Prostate gland (tissue), 2 donors: ENCODE measurements around the gene HDAC4. TPM values are rescaled to one million over a fixed set of nuclear protein-coding genes. Genes with fewer than 3 reads are reported as not detected.

Experiments
- DNase-seq: peaks from one replicate; pipeline ENCODE4 v3.0.0-alpha.2; 2019; ENCODE audit warnings: low spot score
- H3K27ac ChIP-seq, 2 donors: fragments of 200-600 bp; sonication (generic); 2 replicates each; pipeline ENCODE4 v1.5.1; 2017 to 2019
- H3K27me3 ChIP-seq: fragments of 200-600 bp; sonication (generic); replicated peaks from 2 replicates; pipeline ENCODE4 v1.5.1; 2019; ENCODE audit not compliant: insufficient read depth
- H3K36me3 ChIP-seq, 2 donors: fragments of 200-600 bp; sonication (generic); 1 replicate in 1 of 2; 2 replicates in 1 of 2; pipeline versions ENCODE4 v1.5.1 to v1.8.1; 2017 to 2019
- H3K4me1 ChIP-seq: fragments of 200-600 bp; sonication (generic); replicated peaks from 2 replicates; pipeline ENCODE4 v1.5.1; 2019
- H3K4me3 ChIP-seq, 2 donors: fragments of 200-600 bp; sonication (generic); 2 replicates each; pipeline ENCODE4 v1.5.1; 2017 to 2019
- H3K9me3 ChIP-seq: fragments of 200-600 bp; sonication (generic); 2 replicates; pipeline ENCODE4 v1.5.1; 2017
- POLR2A ChIP-seq: fragments of 450-650 bp; IDR thresholded peaks from one replicate; pipeline ENCODE4 v1.6.1; 2016; ENCODE audit warnings: antibody characterized with exemption, mild to moderate bottlenecking
- POLR2AphosphoS5 ChIP-seq: sonication (generic); formaldehyde crosslinking; IDR thresholded peaks from one replicate; pipeline ENCODE4 v1.6.1; 2017; ENCODE audit warnings: antibody characterized with exemption
- WGBS: methylation state at CpG from one replicate; pipeline ENCODE4 v1.1.5; 2018; 5-methylcytosine and 5-hydroxymethylcytosine counted together
- intact Hi-C: fragments of 100-400 bp; cut with DNase I; formaldehyde crosslinking; loops from one replicate; pipeline ENCODE4 v1.14.2; 2022
- total RNA-seq, 2 donors: library from RNA; depleted of rRNA; stranded (reverse); fragments of >200 nt; gene quantifications; one replicate each; pipeline ENCODE4 v1.1.0, GENCODE V29; 2016
- TF ChIP-seq, protein P1 (sequence below), 4 experiments: fragments of 200-600 bp in 2 of 4; fragments of 450-650 bp in 2 of 4; sonication (generic) in 2 of 4; IDR thresholded peaks; 1 replicate in 3 of 4; 2 replicates in 1 of 4; pipeline ENCODE4 v1.5.1; 2016 to 2019; ENCODE audit warnings: antibody characterized with exemption in 4 of 4, mild to moderate bottlenecking in 2 of 4, moderate library complexity in 2 of 4

HDAC4 gene
- total RNA-seq, 2 donors from 2014 or later = 41.8 to 44.2 TPM

- Histone ChIP-seq H3K27me3 (no peaks in the 10 kb centered on the region), H3K9me3 (no peaks in the 10 kb centered on the region), H3K4me3 (no peak overlapping the region), H3K27ac (no peak overlapping the region), H3K4me1 (peaks cover 5% of the 10 kb centered on the region), H3K36me3 (no peaks in the 10 kb centered on the region)
- 91% methylated on average over 25 of the region's 25 CpGs for WGBS
- TF ChIP-seq POLR2AphosphoS5 (no peak), POLR2A (no peak)
- TF ChIP-seq, protein P1, sequence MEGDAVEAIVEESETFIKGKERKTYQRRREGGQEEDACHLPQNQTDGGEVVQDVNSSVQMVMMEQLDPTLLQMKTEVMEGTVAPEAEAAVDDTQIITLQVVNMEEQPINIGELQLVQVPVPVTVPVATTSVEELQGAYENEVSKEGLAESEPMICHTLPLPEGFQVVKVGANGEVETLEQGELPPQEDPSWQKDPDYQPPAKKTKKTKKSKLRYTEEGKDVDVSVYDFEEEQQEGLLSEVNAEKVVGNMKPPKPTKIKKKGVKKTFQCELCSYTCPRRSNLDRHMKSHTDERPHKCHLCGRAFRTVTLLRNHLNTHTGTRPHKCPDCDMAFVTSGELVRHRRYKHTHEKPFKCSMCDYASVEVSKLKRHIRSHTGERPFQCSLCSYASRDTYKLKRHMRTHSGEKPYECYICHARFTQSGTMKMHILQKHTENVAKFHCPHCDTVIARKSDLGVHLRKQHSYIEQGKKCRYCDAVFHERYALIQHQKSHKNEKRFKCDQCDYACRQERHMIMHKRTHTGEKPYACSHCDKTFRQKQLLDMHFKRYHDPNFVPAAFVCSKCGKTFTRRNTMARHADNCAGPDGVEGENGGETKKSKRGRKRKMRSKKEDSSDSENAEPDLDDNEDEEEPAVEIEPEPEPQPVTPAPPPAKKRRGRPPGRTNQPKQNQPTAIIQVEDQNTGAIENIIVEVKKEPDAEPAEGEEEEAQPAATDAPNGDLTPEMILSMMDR (IDR thresholded peaks at IDR 0.05) = no peak
- intact Hi-C loops = no loop called here
- no peak for DNase-seq
Measured at GRCh38 chr2:239116456-239117246, 284.2 kb downstream of the HDAC4 start.

DNA sequence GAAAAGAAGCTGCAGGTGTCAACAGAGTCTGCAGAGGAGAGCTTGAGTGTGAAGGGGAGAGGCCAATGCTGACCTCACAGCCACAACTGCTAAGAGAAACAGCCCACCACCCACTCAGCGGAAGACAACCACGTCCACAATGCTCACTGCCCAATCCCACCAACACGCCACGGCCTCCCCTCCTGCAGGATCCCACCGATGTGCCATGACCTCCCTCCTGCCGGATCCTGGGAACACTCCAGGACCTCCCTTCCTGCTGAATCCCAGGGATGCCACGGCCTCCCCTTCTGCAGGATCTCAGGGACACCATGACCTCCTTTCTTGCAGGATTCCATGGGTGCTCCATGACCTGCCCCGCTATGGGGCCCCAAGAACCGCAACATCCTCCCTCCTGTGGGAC is 285.2 kb downstream of the HDAC4 start:
- 92% methylated on average over 9 of the region's 9 CpGs for WGBS
- intact Hi-C loops = no loop called here
- Histone ChIP-seq H3K4me3 (no peak overlapping the region), H3K27ac (no peak overlapping the region), H3K36me3 (no peaks in the 10 kb centered on the region), H3K27me3 (no peaks in the 10 kb centered on the region), H3K4me1 (peaks cover 5% of the 10 kb centered on the region), H3K9me3 (no peaks in the 10 kb centered on the region)
- no peak for DNase-seq
- TF ChIP-seq POLR2AphosphoS5 (no peak), POLR2A (no peak)
- TF ChIP-seq, protein P1 (IDR thresholded peaks at IDR 0.05) = no peak

DNA sequence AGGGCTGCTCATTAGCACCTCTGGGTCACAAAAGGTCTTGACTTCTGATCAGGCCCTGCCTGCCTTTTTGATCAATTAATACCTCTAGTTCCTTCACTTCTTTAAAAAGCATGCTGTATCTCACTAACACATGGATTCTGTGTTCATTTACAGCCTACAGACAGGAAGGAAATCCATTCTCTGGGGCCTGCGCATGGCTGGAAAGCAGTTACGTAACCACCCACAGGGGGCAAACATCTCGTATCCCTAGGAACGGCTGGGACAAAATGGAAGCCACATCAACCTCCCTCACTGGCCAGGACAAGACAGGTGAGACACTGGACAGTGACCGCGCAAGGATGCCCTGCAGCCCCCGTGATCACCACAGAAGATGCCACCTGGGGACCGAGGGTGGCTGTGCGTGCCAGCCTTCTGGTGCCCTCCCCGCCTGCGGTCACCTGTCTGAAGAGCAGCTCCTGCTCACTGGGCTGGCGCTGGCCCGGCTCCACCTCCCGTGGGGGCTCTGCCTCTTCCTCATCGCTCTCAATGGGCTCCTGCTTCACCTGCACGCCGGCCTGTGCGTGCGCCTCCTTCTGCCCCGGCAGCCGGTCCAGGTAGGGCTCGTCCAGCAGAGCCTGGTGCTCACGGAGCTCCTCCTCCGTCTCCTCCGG is 286.1 kb downstream of the HDAC4 start:
- no peak for DNase-seq
- H3K4me1 ChIP-seq = peaks cover 5% of the 10 kb centered on the region
- no peaks in the 10 kb centered on the region for H3K27me3 ChIP-seq
- TF ChIP-seq, protein P1 (IDR thresholded peaks at IDR 0.05) = no peak
- no peak for TF ChIP-seq POLR2A
- no peak for TF ChIP-seq POLR2AphosphoS5
- H3K27ac ChIP-seq = no peak overlapping the region
- H3K9me3 ChIP-seq = no peaks in the 10 kb centered on the region
- no peak overlapping the region for H3K4me3 ChIP-seq
- WGBS = 92% methylated on average over 25 of the region's 25 CpGs
- intact Hi-C loops = no loop called here
- no peaks in the 10 kb centered on the region for H3K36me3 ChIP-seq

GRCh38 chr2:239114119-239114581 is 286.7 kb downstream of the HDAC4 start:
- TF ChIP-seq POLR2A = no peak
- no peak for TF ChIP-seq POLR2AphosphoS5
- TF ChIP-seq, protein P1 (IDR thresholded peaks at IDR 0.05) = no peak
- H3K4me1 ChIP-seq = peaks cover 7% of the 10 kb centered on the region
- no peaks in the 10 kb centered on the region for H3K9me3 ChIP-seq
- H3K4me3 ChIP-seq = no peak overlapping the region
- no peaks in the 10 kb centered on the region for H3K36me3 ChIP-seq
- H3K27me3 ChIP-seq = no peaks in the 10 kb centered on the region
- WGBS = 28% methylated on average over 9 of the region's 9 CpGs
- no peak for DNase-seq
- intact Hi-C loops = no loop called here
- peak overlapping the region in 1 of 2 donors; percentile 11 for H3K27ac ChIP-seq
